GM19193 (cell line): ENCODE results near the gene ARHGEF17.

ENCODE experiments used
- POLR2A ChIP-seq: IDR thresholded peaks from 4 replicates; pipeline ENCODE4 v1.6.1; 2011; ENCODE audit not compliant: insufficient read depth, insufficient read length; ENCODE audit errors: extremely low read depth

Gene ARHGEF17

DNA sequence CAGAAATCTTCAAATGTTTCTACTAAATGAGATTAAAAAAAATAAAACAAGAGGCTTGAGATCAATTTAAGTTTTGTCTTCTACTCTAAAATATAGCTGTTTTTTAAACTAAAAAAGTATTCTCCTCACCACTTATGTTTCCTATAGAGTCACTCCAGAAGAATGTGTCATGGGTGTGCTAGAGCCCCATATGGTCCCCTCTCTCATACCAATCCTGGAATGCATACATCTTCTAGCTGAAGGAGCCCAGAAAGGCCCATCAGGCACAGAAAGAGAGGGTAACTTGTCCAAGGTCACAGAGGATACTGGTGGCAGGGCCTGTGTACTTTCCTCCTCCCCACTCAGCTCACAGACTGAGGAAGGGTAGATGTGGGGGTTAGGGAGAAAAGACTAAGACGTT is 102.6 kb downstream of the ARHGEF17 start:
- no peak for TF ChIP-seq POLR2A

- TF ChIP-seq POLR2A = no peak
Measured at GRCh38 chr11:73411031-73411430, 103.0 kb downstream of the ARHGEF17 start.

- no peak for TF ChIP-seq POLR2A
Measured at GRCh38 chr11:73412308-73412707, 104.2 kb downstream of the ARHGEF17 start.

DNA sequence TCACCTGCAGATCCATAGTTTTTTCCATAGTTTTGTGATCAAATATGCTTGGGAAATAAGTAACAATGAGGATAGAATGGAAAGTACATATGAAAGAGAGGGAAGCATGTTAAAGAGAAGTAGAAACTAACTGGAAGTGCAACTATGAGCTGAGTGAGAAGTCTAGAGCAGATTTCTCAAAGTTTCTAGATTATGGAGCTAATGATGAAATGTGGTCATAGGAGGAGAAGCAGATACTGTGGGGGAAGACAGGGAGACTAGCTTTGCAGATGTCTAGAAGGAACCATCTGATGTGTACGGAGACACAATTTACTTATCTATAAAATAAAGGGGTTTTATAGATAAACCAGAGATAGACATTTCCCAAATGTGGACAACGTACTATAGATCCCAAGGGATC is 105.2 kb downstream of the ARHGEF17 start:
- TF ChIP-seq POLR2A = no peak

DNA sequence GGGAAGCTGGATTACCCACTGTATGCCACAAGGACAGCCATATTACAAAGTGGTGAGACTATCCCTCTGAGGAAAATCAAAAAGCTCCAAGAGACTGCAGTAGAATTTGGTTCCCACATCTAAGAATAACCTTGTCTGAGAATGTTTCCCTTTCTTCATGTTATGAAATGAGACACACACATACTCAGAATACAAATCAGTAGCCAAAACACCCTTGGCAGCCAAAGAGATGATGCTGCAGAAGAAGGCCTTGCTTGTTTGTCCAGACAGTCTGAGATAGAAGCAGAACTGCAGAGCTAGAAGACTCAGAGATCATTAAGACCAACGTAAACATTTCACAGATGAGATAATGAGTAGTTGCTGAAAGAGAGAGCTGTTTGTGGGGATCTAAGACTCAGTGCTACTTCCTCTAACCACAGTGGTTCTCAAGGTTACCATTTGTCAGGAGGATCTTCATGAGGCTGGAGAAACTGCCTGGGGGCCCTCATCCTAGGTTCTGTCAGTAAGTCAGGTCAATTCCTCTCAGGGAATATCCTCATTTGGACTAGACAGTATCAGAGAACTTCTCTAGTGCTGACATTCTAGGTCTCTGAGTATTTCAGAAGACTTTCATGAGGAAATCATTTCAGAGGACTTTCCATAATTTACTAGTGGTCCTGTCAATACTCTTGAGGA is 107.0 kb downstream of the ARHGEF17 start:
- no peak for TF ChIP-seq POLR2A

DNA sequence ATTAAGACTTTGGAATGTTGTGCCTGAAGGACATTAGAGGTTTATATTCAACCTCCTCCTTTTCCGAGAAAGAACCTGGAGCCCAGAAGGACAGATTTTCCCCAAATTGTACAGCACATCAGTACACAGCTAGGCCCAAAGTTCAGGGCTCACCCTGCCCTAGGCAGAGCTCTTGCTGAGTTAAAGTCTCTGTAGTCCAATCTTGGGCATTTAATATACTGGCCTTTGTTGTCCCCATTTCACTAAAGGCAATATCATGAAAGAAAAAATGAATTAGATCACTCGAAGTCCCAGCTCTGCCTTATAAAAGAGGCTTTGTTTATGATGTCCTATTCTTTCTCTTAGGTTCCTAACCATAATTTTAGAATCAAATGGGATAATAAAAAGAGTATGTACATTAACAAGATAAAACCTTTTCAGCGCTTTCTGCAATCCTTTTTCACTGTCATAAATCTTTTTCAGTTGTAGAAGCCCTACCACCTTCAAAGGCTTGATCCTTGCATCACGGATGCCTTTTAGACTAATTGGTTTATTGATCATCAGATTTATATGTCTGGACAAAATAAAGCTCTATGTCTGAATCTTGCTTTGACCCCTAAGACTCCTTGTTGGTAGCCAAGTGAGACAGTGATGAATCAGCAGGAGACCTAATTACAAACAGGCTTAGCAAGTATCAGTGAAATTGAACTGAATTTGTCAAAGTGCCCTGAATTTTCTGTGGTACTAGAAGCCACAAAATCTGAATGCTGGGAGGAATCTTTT is 108.0 kb downstream of the ARHGEF17 start:
- no peak for TF ChIP-seq POLR2A

DNA sequence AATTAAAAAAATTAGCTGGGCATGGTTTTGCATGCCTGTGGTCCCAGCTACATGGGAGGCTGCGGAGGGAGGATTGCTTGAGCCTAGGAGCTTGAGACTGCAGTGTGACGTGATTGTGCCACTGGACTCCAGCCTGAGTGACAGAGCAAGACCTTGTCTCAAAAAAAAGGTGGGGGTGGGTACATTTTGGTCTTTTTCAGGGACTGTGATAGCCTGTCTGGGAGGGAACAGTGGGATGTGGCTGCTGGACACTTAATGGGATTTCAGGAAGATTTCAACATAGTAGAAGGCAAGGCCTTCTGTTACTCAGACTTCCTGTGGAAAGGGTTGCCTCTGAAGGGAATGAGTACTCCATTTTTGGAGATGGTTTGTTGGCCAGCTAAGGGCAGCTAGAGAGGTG is 108.7 kb downstream of the ARHGEF17 start:
- TF ChIP-seq POLR2A = no peak
